Loucy (cell line): ENCODE results near the gene PPOX.

Experiments used
- H2AFZ ChIP-seq: fragments of 200-600 bp; sonication (generic); 2 replicates; pipeline ENCODE4 v1.6.0; 2016; ENCODE audit warnings: antibody characterized with exemption, mild to moderate bottlenecking, low read length, moderate library complexity
- H3F3A ChIP-seq: fragments of 200-600 bp; 2 replicates; pipeline ENCODE4 v1.6.0; 2016; ENCODE audit warnings: antibody characterized with exemption, low read depth, mild to moderate bottlenecking
- H3K27me3 ChIP-seq: fragments of 200-600 bp; sonication (generic); 2 replicates; pipeline ENCODE4 v1.6.1; 2014; ENCODE audit warnings: low read length, mild to moderate bottlenecking; ENCODE audit not compliant: insufficient read depth, poor library complexity, severe bottlenecking
- H3K36me3 ChIP-seq: fragments of 200-600 bp; sonication (generic); 2 replicates; pipeline ENCODE4 v1.6.1; 2016; ENCODE audit warnings: low read length; ENCODE audit not compliant: insufficient read depth
- H3K4me1 ChIP-seq: fragments of 200-600 bp; sonication (generic); 2 replicates; pipeline ENCODE4 v1.5.1; 2014; ENCODE audit warnings: low read length, mild to moderate bottlenecking; ENCODE audit not compliant: insufficient read depth, poor library complexity, severe bottlenecking
- H3K4me2 ChIP-seq: fragments of 200-600 bp; sonication (generic); 2 replicates; pipeline ENCODE4 v1.6.0; 2014; ENCODE audit warnings: antibody characterized with exemption, low read length, low read depth, mild to moderate bottlenecking; ENCODE audit not compliant: poor library complexity, severe bottlenecking
- H3K4me3 ChIP-seq: fragments of 200-600 bp; sonication (generic); 2 replicates; pipeline ENCODE4 v1.5.1; 2014; ENCODE audit warnings: low read length, mild to moderate bottlenecking, mixed read lengths; ENCODE audit not compliant: poor library complexity, severe bottlenecking
- H3K79me2 ChIP-seq: fragments of 200-600 bp; sonication (generic); 2 replicates; pipeline ENCODE4 v1.6.1; 2014; ENCODE audit warnings: low read length; ENCODE audit not compliant: insufficient read depth
- H3K9ac ChIP-seq: fragments of 200-600 bp; sonication (generic); 2 replicates; pipeline ENCODE4 v1.6.0; 2014; ENCODE audit warnings: mild to moderate bottlenecking, low read depth, low read length, moderate library complexity; ENCODE audit not compliant: poor library complexity, severe bottlenecking
- H3K9me2 ChIP-seq: fragments of 200-600 bp; sonication (generic); replicated peaks from 2 replicates; pipeline ENCODE4 v1.6.1; 2016; ENCODE audit warnings: low read depth, low read length, mixed read lengths
- H3K9me3 ChIP-seq: fragments of 200-600 bp; sonication (generic); 2 replicates; pipeline ENCODE4 v1.6.1; 2014; ENCODE audit warnings: mild to moderate bottlenecking, antibody characterized with exemption, low read length, low read depth; ENCODE audit not compliant: insufficient read depth
- H4K20me1 ChIP-seq: fragments of 200-600 bp; sonication (generic); 2 replicates; pipeline ENCODE4 v1.6.0; 2014; ENCODE audit warnings: antibody characterized with exemption, low read length, mild to moderate bottlenecking; ENCODE audit not compliant: insufficient read depth, poor library complexity, severe bottlenecking
- EZH2phosphoT487 ChIP-seq: fragments of 200-600 bp; IDR thresholded peaks from 2 replicates; pipeline ENCODE4 v1.6.1; 2018; ENCODE audit warnings: antibody characterized with exemption, mild to moderate bottlenecking, moderate library complexity, borderline replicate concordance
- TF ChIP-seq, protein P1 (sequence below): fragments of 200-600 bp; sonication (generic); conservative IDR thresholded peaks from 2 replicates; pipeline ENCODE4 v1.5.1; 2014; ENCODE audit warnings: mild to moderate bottlenecking, antibody characterized with exemption, low read length

PPOX gene

DNA sequence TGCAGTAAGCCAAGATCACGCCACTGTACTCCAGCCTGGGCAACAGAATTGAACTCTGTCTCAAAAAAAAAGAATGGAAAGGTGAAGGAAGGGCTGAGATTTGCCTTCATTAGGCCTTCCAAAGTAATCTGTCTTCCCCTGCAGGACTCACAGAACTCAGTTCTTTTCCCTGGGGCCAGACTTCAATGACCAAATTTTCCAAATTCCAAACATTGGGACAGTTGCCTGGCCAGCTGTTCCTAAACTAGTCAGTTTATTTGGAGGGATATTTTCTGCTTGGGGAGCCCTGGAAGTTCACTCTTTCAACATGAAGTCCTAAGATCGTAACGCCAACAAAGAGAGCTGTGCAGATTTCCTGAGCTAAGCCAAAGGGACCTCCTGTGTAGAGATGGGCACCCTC, 28.3 kb upstream of the PPOX start:
- Histone ChIP-seq H2AFZ (no peak overlapping the region), H3K36me3 (no peaks in the 10 kb centered on the region), H3K4me1 (peaks cover 10% of the 10 kb centered on the region), H3K9ac (no peak overlapping the region), H3K9me2 (no peaks in the 10 kb centered on the region), H3K4me2 (no peak overlapping the region), H4K20me1 (no peaks in the 10 kb centered on the region), H3K27me3 (no peaks in the 10 kb centered on the region), H3K79me2 (peaks cover 21% of the 10 kb centered on the region), H3K4me3 (no peak overlapping the region), H3K9me3 (no peaks in the 10 kb centered on the region), H3F3A (0 out of 2 replicates have a peak, but pooled peaks cover 3% of the 10 kb centered on the region)
- TF ChIP-seq EZH2phosphoT487: no peak
- TF ChIP-seq, protein P1, sequence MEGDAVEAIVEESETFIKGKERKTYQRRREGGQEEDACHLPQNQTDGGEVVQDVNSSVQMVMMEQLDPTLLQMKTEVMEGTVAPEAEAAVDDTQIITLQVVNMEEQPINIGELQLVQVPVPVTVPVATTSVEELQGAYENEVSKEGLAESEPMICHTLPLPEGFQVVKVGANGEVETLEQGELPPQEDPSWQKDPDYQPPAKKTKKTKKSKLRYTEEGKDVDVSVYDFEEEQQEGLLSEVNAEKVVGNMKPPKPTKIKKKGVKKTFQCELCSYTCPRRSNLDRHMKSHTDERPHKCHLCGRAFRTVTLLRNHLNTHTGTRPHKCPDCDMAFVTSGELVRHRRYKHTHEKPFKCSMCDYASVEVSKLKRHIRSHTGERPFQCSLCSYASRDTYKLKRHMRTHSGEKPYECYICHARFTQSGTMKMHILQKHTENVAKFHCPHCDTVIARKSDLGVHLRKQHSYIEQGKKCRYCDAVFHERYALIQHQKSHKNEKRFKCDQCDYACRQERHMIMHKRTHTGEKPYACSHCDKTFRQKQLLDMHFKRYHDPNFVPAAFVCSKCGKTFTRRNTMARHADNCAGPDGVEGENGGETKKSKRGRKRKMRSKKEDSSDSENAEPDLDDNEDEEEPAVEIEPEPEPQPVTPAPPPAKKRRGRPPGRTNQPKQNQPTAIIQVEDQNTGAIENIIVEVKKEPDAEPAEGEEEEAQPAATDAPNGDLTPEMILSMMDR: no peak

DNA sequence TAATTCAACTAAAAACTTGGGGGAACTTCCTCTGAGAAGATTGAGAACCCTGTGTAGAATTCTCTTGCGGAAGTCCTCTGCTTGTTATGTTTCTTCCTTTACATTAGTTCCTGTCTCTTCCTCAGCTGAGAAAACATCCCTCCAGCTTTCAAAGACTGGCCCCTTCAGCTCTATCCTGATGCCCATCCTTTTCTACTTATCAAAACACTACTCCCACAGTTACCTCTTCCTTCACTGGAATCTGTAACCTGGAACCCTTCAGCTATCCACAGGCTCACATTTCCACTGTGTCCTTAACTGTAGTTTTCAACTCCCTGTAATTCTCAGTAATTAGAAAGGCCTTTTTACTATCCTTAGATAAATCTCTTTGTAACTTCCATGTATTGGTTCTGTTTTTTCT, 27.8 kb upstream of the PPOX start:
- Histone ChIP-seq H3K79me2 (peaks cover 15% of the 10 kb centered on the region), H3K36me3 (no peaks in the 10 kb centered on the region), H3K9me3 (no peaks in the 10 kb centered on the region), H3K4me2 (no peak overlapping the region), H4K20me1 (no peaks in the 10 kb centered on the region), H3K27me3 (no peaks in the 10 kb centered on the region), H3K9me2 (no peaks in the 10 kb centered on the region), H3K4me3 (no peak overlapping the region), H3K4me1 (peaks cover 6% of the 10 kb centered on the region), H3F3A (0 out of 2 replicates have a peak, but pooled peaks cover 3% of the 10 kb centered on the region), H3K9ac (no peak overlapping the region), H2AFZ (no peak overlapping the region)
- TF ChIP-seq, protein P1: no peak
- TF ChIP-seq EZH2phosphoT487: no peak

DNA sequence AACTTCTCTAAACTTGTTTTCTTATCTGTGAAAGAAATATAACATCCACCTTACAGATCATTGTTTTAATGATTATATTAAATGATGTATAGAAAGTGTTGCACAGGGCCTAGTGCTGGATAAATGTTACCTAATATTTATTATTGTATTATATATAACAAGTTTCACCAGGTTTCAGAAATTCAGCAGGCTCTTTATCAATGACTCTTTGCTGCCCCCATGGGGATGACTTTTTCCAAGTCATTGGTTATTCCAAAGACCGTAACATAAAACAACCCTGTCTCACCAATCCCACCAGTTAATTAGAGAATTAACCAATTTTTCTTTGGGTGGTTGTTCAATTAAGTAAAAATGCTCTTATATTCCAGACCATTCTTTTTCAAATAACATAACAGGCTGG, 26.5 kb upstream of the PPOX start:
- Histone ChIP-seq H3K9me2 (no peaks in the 10 kb centered on the region), H3K9ac (no peak overlapping the region), H3K9me3 (no peaks in the 10 kb centered on the region), H3K4me2 (no peak overlapping the region), H3F3A (0 out of 2 replicates have a peak, but pooled peaks cover 3% of the 10 kb centered on the region), H3K4me3 (no peak overlapping the region), H2AFZ (no peak overlapping the region), H3K27me3 (no peaks in the 10 kb centered on the region), H3K36me3 (no peaks in the 10 kb centered on the region), H3K4me1 (no peaks in the 10 kb centered on the region), H4K20me1 (no peaks in the 10 kb centered on the region), H3K79me2 (peaks cover 2% of the 10 kb centered on the region; the same call in 1 of the 2 replicates)
- TF ChIP-seq EZH2phosphoT487: no peak
- TF ChIP-seq, protein P1: peak; percentile 64
